T follicular helper cell (primary cell): ENCODE data around the gene LPP.

Experiments used
- DNase-seq: peaks from one replicate; pipeline ENCODE4 v3.0.0-alpha.2; 2020; ENCODE audit warnings: low read depth

LPP gene

GRCh38 chr3:188707381-188708288 is 553.7 kb downstream of the LPP start:
- no peak for DNase-seq

GRCh38 chr3:188711881-188712247 is 557.9 kb downstream of the LPP start:
- DNase-seq: no peak

- no peak for DNase-seq
Observed at GRCh38 chr3:188712248-188712924, 558.4 kb downstream of the LPP start.

- DNase-seq: no peak
Observed at GRCh38 chr3:188712991-188713390, 559.0 kb downstream of the LPP start.

GRCh38 chr3:188719545-188719944 is 565.6 kb downstream of the LPP start:
- DNase-seq: no peak

- DNase-seq: no peak
Observed at GRCh38 chr3:188720215-188720614, 566.3 kb downstream of the LPP start.

- no peak for DNase-seq
Observed at GRCh38 chr3:188720636-188721035, 566.7 kb downstream of the LPP start.

GRCh38 chr3:188721312-188721711 is 567.4 kb downstream of the LPP start:
- DNase-seq: no peak

- DNase-seq: no peak
Observed at GRCh38 chr3:188721990-188722389, 568.0 kb downstream of the LPP start.

GRCh38 chr3:188722963-188723362 is 569.0 kb downstream of the LPP start:
- no peak for DNase-seq

GRCh38 chr3:188727052-188727451 is 573.1 kb downstream of the LPP start:
- DNase-seq: no peak

GRCh38 chr3:188728371-188728896 is 574.5 kb downstream of the LPP start:
- no peak for DNase-seq

- no peak for DNase-seq
Observed at GRCh38 chr3:188729422-188729821, 575.5 kb downstream of the LPP start.

- DNase-seq: no peak
Observed at GRCh38 chr3:188734395-188734794, 580.4 kb downstream of the LPP start.

- DNase-seq: no peak
Observed at GRCh38 chr3:188739511-188739910, 585.6 kb downstream of the LPP start.

- no peak for DNase-seq
Observed at GRCh38 chr3:188740010-188740409, 586.1 kb downstream of the LPP start.

- no peak for DNase-seq
Observed at GRCh38 chr3:188742755-188743550, 589.0 kb downstream of the LPP start.

- DNase-seq: no peak
Observed at GRCh38 chr3:188744166-188744565, 590.2 kb downstream of the LPP start.

GRCh38 chr3:188745031-188745430 is 591.1 kb downstream of the LPP start:
- DNase-seq: no peak

GRCh38 chr3:188746291-188746783 is 592.4 kb downstream of the LPP start:
- no peak for DNase-seq

- no peak for DNase-seq
Observed at GRCh38 chr3:188747489-188747888, 593.5 kb downstream of the LPP start.

- DNase-seq: peak; percentile 35
Observed at GRCh38 chr3:188749010-188749617, 595.2 kb downstream of the LPP start.
